CD4-positive, alpha-beta T cell treated with Interleukin-1 beta for 1 hour (primary cell): ENCODE data around the gene RGS7.
"Not testable (repeated sequence)": the region's sequence is repeated elsewhere in the genome, so short reads cannot be mapped to it uniquely, and the experiment has no call there.

Experiments
- DNase-seq, 2 donors: peaks; one replicate each; pipeline ENCODE4 v3.0.0-alpha.2; 2020 to 2022

Gene RGS7

GRCh38 chr1:240967070-240967724 lies 389.8 kb downstream of the RGS7 start:
- DNase-seq, result no peak

- DNase-seq, result no peak
Observed at GRCh38 chr1:240965581-240966091, 391.4 kb downstream of the RGS7 start.

GRCh38 chr1:240962086-240962485 lies 394.9 kb downstream of the RGS7 start:
- no peak for DNase-seq

- no peak for DNase-seq
Observed at GRCh38 chr1:240956424-240956823, 400.6 kb downstream of the RGS7 start.

- DNase-seq, result no peak
Observed at GRCh38 chr1:240956020-240956419, 401.0 kb downstream of the RGS7 start.

GRCh38 chr1:240947438-240948224 lies 409.4 kb downstream of the RGS7 start:
- no peak for DNase-seq

GRCh38 chr1:240946926-240947325 lies 410.1 kb downstream of the RGS7 start:
- DNase-seq, result no peak

GRCh38 chr1:240942901-240943300 lies 414.1 kb downstream of the RGS7 start:
- no peak for DNase-seq

- DNase-seq, result no peak
Observed at GRCh38 chr1:240941701-240942370, 415.2 kb downstream of the RGS7 start.

- DNase-seq, result no peak
Observed at GRCh38 chr1:240936911-240937668, 419.9 kb downstream of the RGS7 start.

- no peak for DNase-seq
Observed at GRCh38 chr1:240935920-240936319, 421.1 kb downstream of the RGS7 start.

- no peak for DNase-seq
Observed at GRCh38 chr1:240931031-240931430, 426.0 kb downstream of the RGS7 start.

- DNase-seq, result no peak
Observed at GRCh38 chr1:240928265-240928664, 428.7 kb downstream of the RGS7 start.

- DNase-seq, result no peak
Observed at GRCh38 chr1:240927821-240928220, 429.2 kb downstream of the RGS7 start.

- DNase-seq, result no peak
Observed at GRCh38 chr1:240925273-240925672, 431.7 kb downstream of the RGS7 start.

GRCh38 chr1:240917976-240918375 lies 439.0 kb downstream of the RGS7 start:
- no peak for DNase-seq

GRCh38 chr1:240914506-240914905 lies 442.5 kb downstream of the RGS7 start:
- no peak for DNase-seq

GRCh38 chr1:240912821-240913220 lies 444.2 kb downstream of the RGS7 start:
- DNase-seq, result no peak

- no peak for DNase-seq
Observed at GRCh38 chr1:240909701-240910457, 447.1 kb downstream of the RGS7 start.

GRCh38 chr1:240906477-240906876 lies 450.5 kb downstream of the RGS7 start:
- no peak for DNase-seq

GRCh38 chr1:240905225-240905765 lies 451.7 kb downstream of the RGS7 start:
- no peak for DNase-seq

GRCh38 chr1:240895424-240895823 lies 461.6 kb downstream of the RGS7 start:
- DNase-seq, result not testable (repeated sequence)
